ENCODE results near the gene ALMS1.

DNA sequence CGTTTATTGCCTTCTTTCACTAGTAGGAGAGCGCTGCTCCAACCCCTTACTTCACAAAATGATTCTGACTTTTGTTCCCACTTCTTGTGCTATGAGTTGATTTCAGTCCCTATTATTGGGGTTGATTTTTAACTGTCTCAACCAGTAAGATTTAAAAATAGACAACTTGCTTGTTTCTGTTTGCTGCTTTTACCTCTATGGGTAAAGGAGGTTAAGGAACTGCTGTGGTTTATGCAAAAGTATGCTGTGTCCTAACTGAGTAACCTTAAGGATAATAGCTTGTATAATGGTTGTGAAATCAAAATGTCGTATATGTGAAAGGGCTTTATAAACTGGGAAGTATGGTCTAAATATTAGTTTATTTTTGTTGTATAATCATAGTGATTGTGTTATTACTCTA lies 22.6 kb downstream of the ALMS1 start:
- TF ChIP-seq, protein P1, sequence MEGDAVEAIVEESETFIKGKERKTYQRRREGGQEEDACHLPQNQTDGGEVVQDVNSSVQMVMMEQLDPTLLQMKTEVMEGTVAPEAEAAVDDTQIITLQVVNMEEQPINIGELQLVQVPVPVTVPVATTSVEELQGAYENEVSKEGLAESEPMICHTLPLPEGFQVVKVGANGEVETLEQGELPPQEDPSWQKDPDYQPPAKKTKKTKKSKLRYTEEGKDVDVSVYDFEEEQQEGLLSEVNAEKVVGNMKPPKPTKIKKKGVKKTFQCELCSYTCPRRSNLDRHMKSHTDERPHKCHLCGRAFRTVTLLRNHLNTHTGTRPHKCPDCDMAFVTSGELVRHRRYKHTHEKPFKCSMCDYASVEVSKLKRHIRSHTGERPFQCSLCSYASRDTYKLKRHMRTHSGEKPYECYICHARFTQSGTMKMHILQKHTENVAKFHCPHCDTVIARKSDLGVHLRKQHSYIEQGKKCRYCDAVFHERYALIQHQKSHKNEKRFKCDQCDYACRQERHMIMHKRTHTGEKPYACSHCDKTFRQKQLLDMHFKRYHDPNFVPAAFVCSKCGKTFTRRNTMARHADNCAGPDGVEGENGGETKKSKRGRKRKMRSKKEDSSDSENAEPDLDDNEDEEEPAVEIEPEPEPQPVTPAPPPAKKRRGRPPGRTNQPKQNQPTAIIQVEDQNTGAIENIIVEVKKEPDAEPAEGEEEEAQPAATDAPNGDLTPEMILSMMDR (conservative IDR thresholded peaks at IDR 0.05; ENCODE audit: low read depth, low read length) = no peak
- TF ChIP-seq POLR2A (IDR thresholded peaks at IDR 0.05; ENCODE audit: low read depth, low read length) (no peak), RCOR1 (IDR thresholded peaks at IDR 0.05; ENCODE audit: insufficient replicate concordance, low read length) (no peak), MXI1 (IDR thresholded peaks at IDR 0.05; ENCODE audit: borderline replicate concordance, low read depth, low read length) (no peak), RAD21 (IDR thresholded peaks at IDR 0.05; ENCODE audit: low read length) (no peak), RFX5 (IDR thresholded peaks at IDR 0.05; ENCODE audit: low read depth, low read length) (no peak), MAFK (IDR thresholded peaks at IDR 0.05; ENCODE audit: low read depth, low read length) (no peak), CHD1 (IDR thresholded peaks at IDR 0.05; ENCODE audit: low read depth, low read length) (no peak), BHLHE40 (IDR thresholded peaks at IDR 0.05; ENCODE audit: low read depth, low read length) (no peak), CEBPB (IDR thresholded peaks at IDR 0.05; ENCODE audit: low read depth, low read length) (no peak), MAZ (IDR thresholded peaks at IDR 0.05; ENCODE audit: borderline replicate concordance, low read depth, low read length) (no peak), SMC3 (IDR thresholded peaks at IDR 0.05; ENCODE audit: low read depth, low read length) (no peak), NFE2L2 (IDR thresholded peaks at IDR 0.05; ENCODE audit: low read depth, low read length) (no peak)
- TF ChIP-seq, protein P2, sequence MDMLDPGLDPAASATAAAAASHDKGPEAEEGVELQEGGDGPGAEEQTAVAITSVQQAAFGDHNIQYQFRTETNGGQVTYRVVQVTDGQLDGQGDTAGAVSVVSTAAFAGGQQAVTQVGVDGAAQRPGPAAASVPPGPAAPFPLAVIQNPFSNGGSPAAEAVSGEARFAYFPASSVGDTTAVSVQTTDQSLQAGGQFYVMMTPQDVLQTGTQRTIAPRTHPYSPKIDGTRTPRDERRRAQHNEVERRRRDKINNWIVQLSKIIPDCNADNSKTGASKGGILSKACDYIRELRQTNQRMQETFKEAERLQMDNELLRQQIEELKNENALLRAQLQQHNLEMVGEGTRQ (IDR thresholded peaks at IDR 0.05; ENCODE audit: low read depth, low read length) = no peak

Measured in IMR-90 (cell line).